Measurements from ENCODE around the gene TNF.

Gene TNF

GRCh38 chr6:31621320-31621939 is 46.1 kb downstream of the TNF start (continued):
- TF ChIP-seq PRDM10 (tag by site-specific recombination; IDR thresholded peaks at IDR 0.05) (no peak), ZNF366 (tag by site-specific recombination; conservative IDR thresholded peaks at IDR 0.05) (no peak), ZBTB17 (tag by site-specific recombination; IDR thresholded peaks at IDR 0.05) (peak; percentile 37; the same call in 1 of the 2 replicates), PRDM2 (tag by site-specific recombination; IDR thresholded peaks at IDR 0.05; ENCODE audit: borderline replicate concordance) (no peak), ZNF140 (tag by site-specific recombination; IDR thresholded peaks at IDR 0.05) (no peak), PRDM4 (tag by site-specific recombination; IDR thresholded peaks at IDR 0.05) (no peak), ZNF830 (tag by site-specific recombination; IDR thresholded peaks at IDR 0.05; ENCODE audit: low read depth) (no peak), WT1 (tag by site-specific recombination; IDR thresholded peaks at IDR 0.05) (peak; percentile 1; the same call in 1 of the 2 replicates), ZNF18 (tag by site-specific recombination; IDR thresholded peaks at IDR 0.05) (0 out of 2 replicates have a peak, but pooled peaks have one; percentile 4)

- CTCF ChIA-PET: interaction anchor here (0.7 to 1.4 kb wide), 5 partner anchors 12 to 42 kb away, joined by 3 to 7 read pairs (median 3); no protein-coding TSS in a partner anchor
These were observed 46.6 kb downstream of the TNF start for GRCh38 chr6:31621991-31622390.

More at GRCh38 chr6:31621991-31622390, 46.6 kb downstream of the TNF start:
- peak overlapping the region; percentile 99 for H3K27ac ChIP-seq (ENCODE audit: extremely low read depth, low read depth, low read length)
- H3K4me1 ChIP-seq (ENCODE audit: control insufficient read depth, insufficient read depth, low read length): peaks cover 7% of the 10 kb centered on the region; the same call in 1 of the 2 replicates
- no peaks in the 10 kb centered on the region for H3K9me3 ChIP-seq (ENCODE audit: control insufficient read depth, insufficient read depth, low read depth, low read length)
- POLR2A ChIA-PET: interaction anchor here (0.6 to 9.7 kb wide), 17 partner anchors 13 to 1349 kb away, joined by 3 to 123 read pairs (median 4); partner anchors contain the start of genes ATP6V1G2, BAG6, C6orf47 and DDX39B
- H3K4me3 ChIP-seq (ENCODE audit: low read depth, low read length): peak overlapping the region; percentile 97
- 0 out of 2 replicates have a peak, but pooled peaks have one; percentile 19 for TF ChIP-seq ZBTB20 (tag by site-specific recombination; IDR thresholded peaks at IDR 0.05)
- TF ChIP-seq KLF10 (tag by site-specific recombination; IDR thresholded peaks at IDR 0.05): no peak
- peak; percentile 77 for TF ChIP-seq ZNF76 (tag by site-specific recombination; IDR thresholded peaks at IDR 0.05; ENCODE audit: borderline replicate concordance, low read depth)
- TF ChIP-seq YY1 (tag by site-specific recombination; IDR thresholded peaks at IDR 0.05): peak; percentile 2; the same call in 1 of the 2 replicates
- no peak for TF ChIP-seq ZNF223 (tag by site-specific recombination; IDR thresholded peaks at IDR 0.05)
- no peak for TF ChIP-seq ZNF701 (tag by site-specific recombination; IDR thresholded peaks at IDR 0.05)
- TF ChIP-seq ZNF488 (tag by site-specific recombination; IDR thresholded peaks at IDR 0.05): no peak
- TF ChIP-seq ZNF660 (tag by site-specific recombination; IDR thresholded peaks at IDR 0.05): no peak
- no peak for TF ChIP-seq ZNF623 (tag by site-specific recombination; IDR thresholded peaks at IDR 0.05)
- TF ChIP-seq ZNF18 (tag by site-specific recombination; IDR thresholded peaks at IDR 0.05): no peak
- H3K36me3 ChIP-seq (ENCODE audit: control insufficient read depth in 2 of 2, insufficient read depth in 1 of 2, low read length in 2 of 2): peaks cover 39 to 58% of the 10 kb centered on the region in 2 experiments
